DND-41 (cell line): ENCODE results near the gene PLA2G4E.

Experiments
- ATAC-seq: fragments of 200-7000 bp; cut with Tn5 transposase; 3 replicates; pipeline ENCODE4 v1.9.1; 2021; ENCODE audit warnings: low read depth; ENCODE audit not compliant: insufficient read depth
- DNase-seq: peaks from one replicate; pipeline ENCODE4 v3.0.0-alpha.2; 2020
- H2AFZ ChIP-seq: 2 replicates; pipeline ENCODE4 v1.6.0; 2012; ENCODE audit warnings: low read depth, low read length
- H3K27ac ChIP-seq: 2 replicates; pipeline ENCODE4 v1.5.1; 2012; ENCODE audit warnings: low read length, inconsistent platforms
- H3K27me3 ChIP-seq: fragments of 200-600 bp; sonication (generic); 2 replicates; pipeline ENCODE4 v1.6.0; 2012; ENCODE audit warnings: low read length, mild to moderate bottlenecking, inconsistent platforms; ENCODE audit not compliant: insufficient read depth, poor library complexity
- H3K36me3 ChIP-seq: 2 replicates; pipeline ENCODE4 v1.5.1; 2012; ENCODE audit warnings: low read length, inconsistent platforms; ENCODE audit not compliant: insufficient read depth
- H3K4me1 ChIP-seq: 2 replicates; pipeline ENCODE4 v1.5.1; 2012; ENCODE audit warnings: mild to moderate bottlenecking, low read length; ENCODE audit not compliant: insufficient read depth
- H3K4me2 ChIP-seq: 2 replicates; pipeline ENCODE4 v1.6.0; 2012; ENCODE audit warnings: mild to moderate bottlenecking, moderate library complexity, low read length, inconsistent platforms; ENCODE audit not compliant: insufficient read depth
- H3K4me3 ChIP-seq, 2 experiments: fragments of 200-600 bp in 1 of 2; shearing (Covaris generic) in 1 of 2; 2 replicates each; pipeline ENCODE4 v1.5.1; 2012 to 2016; ENCODE audit warnings: inconsistent platforms in 2 of 2, low read length in 2 of 2, mild to moderate bottlenecking in 2 of 2, low read depth in 1 of 2, moderate library complexity in 1 of 2
- H3K79me2 ChIP-seq: 2 replicates; pipeline ENCODE4 v1.6.0; 2012; ENCODE audit warnings: low read length, inconsistent platforms; ENCODE audit not compliant: insufficient read depth
- H3K9ac ChIP-seq: 2 replicates; pipeline ENCODE4 v1.6.0; 2012; ENCODE audit warnings: low read depth, mild to moderate bottlenecking, inconsistent platforms, low read length, moderate library complexity
- H3K9me3 ChIP-seq: 2 replicates; pipeline ENCODE4 v1.5.1; 2012; ENCODE audit warnings: low read length, moderate library complexity, mild to moderate bottlenecking, inconsistent platforms; ENCODE audit not compliant: insufficient read depth, severe bottlenecking
- H4K20me1 ChIP-seq: 2 replicates; pipeline ENCODE4 v1.6.0; 2012; ENCODE audit warnings: low read length; ENCODE audit not compliant: insufficient read depth
- EZH2 ChIP-seq: IDR thresholded peaks from 3 replicates; pipeline ENCODE4 v1.6.1; 2012; ENCODE audit warnings: borderline replicate concordance, low read depth, mild to moderate bottlenecking, moderate library complexity, low read length, inconsistent platforms; ENCODE audit not compliant: severe bottlenecking
- TF ChIP-seq, protein P1 (sequence below): IDR thresholded peaks from 2 replicates; pipeline ENCODE4 v1.5.1; 2012; ENCODE audit warnings: borderline replicate concordance, low read length, moderate library complexity, mild to moderate bottlenecking; ENCODE audit not compliant: poor library complexity, severe bottlenecking; ENCODE audit errors: extremely low read depth

PLA2G4E gene

DNA sequence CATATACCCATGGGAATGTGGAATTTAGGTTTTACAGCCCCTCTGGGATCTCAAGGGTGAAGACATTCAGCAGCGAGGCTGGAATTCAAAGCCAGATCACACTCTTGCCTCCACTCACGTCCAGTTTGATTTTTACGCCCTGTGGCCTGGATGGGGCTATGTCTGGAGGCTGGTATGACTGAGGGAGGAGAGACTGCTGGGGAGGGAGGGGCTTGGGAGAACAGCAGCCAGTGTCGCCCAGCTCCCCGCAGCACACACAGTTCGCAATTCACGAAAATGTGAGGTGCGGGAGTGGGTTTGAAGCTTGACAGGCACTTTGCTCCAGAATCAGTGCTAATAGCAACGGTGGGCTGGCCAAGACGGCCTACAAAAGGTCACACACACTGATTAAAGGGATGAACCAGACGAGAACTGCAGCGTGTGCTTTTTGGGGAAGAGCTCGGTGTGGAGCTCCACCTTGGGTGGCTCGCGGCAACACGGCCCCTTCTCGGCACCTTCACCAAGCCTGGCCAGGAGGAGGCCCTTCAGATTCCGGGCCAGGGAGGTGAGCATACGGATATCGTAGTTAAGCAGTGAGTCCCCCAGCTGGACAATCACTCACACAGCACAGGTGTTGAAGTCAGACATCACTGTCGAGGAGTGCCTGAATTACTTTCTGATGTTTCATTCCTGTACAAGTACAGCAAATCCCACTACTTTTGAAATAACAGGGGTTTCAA is 64.9 kb downstream of the PLA2G4E start:
- H3K4me3 ChIP-seq: no peak overlapping the region
- H3K4me2 ChIP-seq: no peak overlapping the region
- TF ChIP-seq EZH2: no peak
- TF ChIP-seq, protein P1, sequence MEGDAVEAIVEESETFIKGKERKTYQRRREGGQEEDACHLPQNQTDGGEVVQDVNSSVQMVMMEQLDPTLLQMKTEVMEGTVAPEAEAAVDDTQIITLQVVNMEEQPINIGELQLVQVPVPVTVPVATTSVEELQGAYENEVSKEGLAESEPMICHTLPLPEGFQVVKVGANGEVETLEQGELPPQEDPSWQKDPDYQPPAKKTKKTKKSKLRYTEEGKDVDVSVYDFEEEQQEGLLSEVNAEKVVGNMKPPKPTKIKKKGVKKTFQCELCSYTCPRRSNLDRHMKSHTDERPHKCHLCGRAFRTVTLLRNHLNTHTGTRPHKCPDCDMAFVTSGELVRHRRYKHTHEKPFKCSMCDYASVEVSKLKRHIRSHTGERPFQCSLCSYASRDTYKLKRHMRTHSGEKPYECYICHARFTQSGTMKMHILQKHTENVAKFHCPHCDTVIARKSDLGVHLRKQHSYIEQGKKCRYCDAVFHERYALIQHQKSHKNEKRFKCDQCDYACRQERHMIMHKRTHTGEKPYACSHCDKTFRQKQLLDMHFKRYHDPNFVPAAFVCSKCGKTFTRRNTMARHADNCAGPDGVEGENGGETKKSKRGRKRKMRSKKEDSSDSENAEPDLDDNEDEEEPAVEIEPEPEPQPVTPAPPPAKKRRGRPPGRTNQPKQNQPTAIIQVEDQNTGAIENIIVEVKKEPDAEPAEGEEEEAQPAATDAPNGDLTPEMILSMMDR: no peak
- H3K27ac ChIP-seq: no peak overlapping the region
- ATAC-seq: no peak
- H3K36me3 ChIP-seq: no peaks in the 10 kb centered on the region
- no peaks in the 10 kb centered on the region for H3K79me2 ChIP-seq
- H3K9ac ChIP-seq: no peak overlapping the region
- no peaks in the 10 kb centered on the region for H3K4me1 ChIP-seq
- no peaks in the 10 kb centered on the region for H4K20me1 ChIP-seq
- H3K27me3 ChIP-seq: no peaks in the 10 kb centered on the region
- no peak for DNase-seq
- H3K9me3 ChIP-seq: no peaks in the 10 kb centered on the region
- no peak overlapping the region for H2AFZ ChIP-seq

DNA sequence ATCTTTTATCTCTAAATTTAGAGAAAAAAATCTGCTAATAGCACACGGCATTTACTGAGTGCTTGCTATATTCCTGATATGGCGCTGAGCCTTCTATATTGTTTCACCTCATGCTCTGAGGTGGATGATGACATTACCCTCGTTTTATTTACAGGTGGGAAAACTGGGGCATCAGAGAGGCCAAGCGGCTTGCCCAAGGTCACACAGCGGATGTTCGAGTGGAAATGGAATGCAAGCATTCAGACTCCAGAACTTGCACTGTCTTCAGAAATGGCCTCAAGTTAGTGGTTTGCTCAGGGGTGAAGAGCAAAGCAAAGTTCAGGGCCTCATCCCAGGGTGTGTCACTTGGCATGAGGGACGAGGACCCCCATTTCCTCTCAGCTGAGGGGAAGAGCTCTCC is 65.7 kb downstream of the PLA2G4E start:
- H3K4me1 ChIP-seq: no peaks in the 10 kb centered on the region
- H2AFZ ChIP-seq: no peak overlapping the region
- no peaks in the 10 kb centered on the region for H3K79me2 ChIP-seq
- no peaks in the 10 kb centered on the region for H3K9me3 ChIP-seq
- no peak overlapping the region for H3K9ac ChIP-seq
- ATAC-seq (no peak), DNase-seq (no peak)
- TF ChIP-seq EZH2: no peak
- TF ChIP-seq, protein P1: no peak
- H3K4me3 ChIP-seq: no peak overlapping the region
- no peaks in the 10 kb centered on the region for H4K20me1 ChIP-seq
- no peak overlapping the region for H3K4me2 ChIP-seq
- H3K36me3 ChIP-seq: no peaks in the 10 kb centered on the region
- H3K27ac ChIP-seq: no peak overlapping the region
- H3K27me3 ChIP-seq: no peaks in the 10 kb centered on the region

DNA sequence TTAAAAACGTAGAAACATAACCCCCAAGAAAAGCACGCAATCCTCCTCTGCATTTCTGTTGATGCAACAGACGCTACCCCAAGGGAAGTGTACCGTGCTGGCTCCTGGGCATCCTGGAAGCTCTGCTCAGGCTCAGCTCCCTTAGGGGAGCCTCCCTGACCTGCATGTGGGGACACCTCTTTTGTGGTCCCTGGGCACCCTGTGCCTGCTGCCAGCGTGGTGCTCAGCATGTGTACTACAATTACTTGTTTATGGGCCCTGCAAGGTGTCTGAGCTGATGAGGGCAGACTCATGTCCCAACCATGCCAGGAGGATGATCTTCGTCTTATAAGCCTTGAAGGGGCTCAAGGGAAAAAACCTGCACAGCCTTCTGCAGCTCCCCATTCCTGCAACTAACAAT is 66.8 kb downstream of the PLA2G4E start:
- TF ChIP-seq, protein P1: no peak
- no peak for TF ChIP-seq EZH2
- Histone ChIP-seq H2AFZ (no peak overlapping the region), H3K9ac (no peak overlapping the region), H3K4me2 (no peak overlapping the region), H3K36me3 (no peaks in the 10 kb centered on the region), H4K20me1 (no peaks in the 10 kb centered on the region), H3K27me3 (no peaks in the 10 kb centered on the region), H3K4me1 (no peaks in the 10 kb centered on the region), H3K4me3 (no peak overlapping the region), H3K27ac (no peak overlapping the region), H3K9me3 (no peaks in the 10 kb centered on the region), H3K79me2 (no peaks in the 10 kb centered on the region)
- ATAC-seq (no peak), DNase-seq (no peak)
